Activated CD8-positive, alpha-beta T cell treated with anti-CD3 and anti-CD28 coated beads, Interleukin-2, amount 10 ng/mL, durations not matched to agents 7 days and 5 days (primary cell): ENCODE data around the gene PMIS2. TPM values are rescaled to one million over a fixed set of nuclear protein-coding genes. Genes with fewer than 3 reads are reported as not detected.

Source experiments
- ATAC-seq: fragments of 150-1000 bp; cut with Tn5 transposase; one replicate; pipeline ENCODE4 v1.10.0; 2021; ENCODE audit warnings: moderate library complexity
- CTCF ChIA-PET: fragments of 350-600 bp; sonication (Branson Sonifier 250); formaldehyde crosslinking; loops from one replicate; lab custom pipeline; 2021; ENCODE audit warnings: antibody characterized with exemption; lab: Charles Lee
- POLR2A ChIA-PET: fragments of 350-600 bp; sonication (Branson Sonifier 250); formaldehyde crosslinking; loops from one replicate; lab custom pipeline; 2021; ENCODE audit warnings: antibody characterized with exemption; lab: Charles Lee
- DNase-seq: peaks from one replicate; pipeline ENCODE4 v3.0.0-alpha.2; 2020
- H3K27ac Mint-ChIP-seq: one replicate; pipeline ENCODE4 v1.8.0; 2021; ENCODE audit warnings: mild to moderate bottlenecking, mixed read lengths
- H3K27me3 Mint-ChIP-seq: one replicate; pipeline ENCODE4 v1.8.0; 2021; ENCODE audit warnings: low read depth, mixed read lengths
- H3K36me3 Mint-ChIP-seq: one replicate; pipeline ENCODE4 v1.8.0; 2021; ENCODE audit warnings: low read depth, mixed read lengths
- H3K4me1 Mint-ChIP-seq: one replicate; pipeline ENCODE4 v1.8.0; 2021; ENCODE audit warnings: low read depth, mixed read lengths
- H3K4me3 Mint-ChIP-seq: one replicate; pipeline ENCODE4 v1.8.0; 2021; ENCODE audit warnings: mild to moderate bottlenecking, mixed read lengths
- H3K9me3 Mint-ChIP-seq: one replicate; pipeline ENCODE4 v1.8.0; 2022; ENCODE audit warnings: mixed read lengths; ENCODE audit not compliant: insufficient read depth
- total RNA-seq, 2 experiments: library from RNA; stranded (reverse); gene quantifications; one replicate each; pipeline ENCODE4 v1.2.3, GENCODE V29; 2021

PMIS2 gene
- total RNA-seq, 2 experiments from 2014 or later: not detected

DNA sequence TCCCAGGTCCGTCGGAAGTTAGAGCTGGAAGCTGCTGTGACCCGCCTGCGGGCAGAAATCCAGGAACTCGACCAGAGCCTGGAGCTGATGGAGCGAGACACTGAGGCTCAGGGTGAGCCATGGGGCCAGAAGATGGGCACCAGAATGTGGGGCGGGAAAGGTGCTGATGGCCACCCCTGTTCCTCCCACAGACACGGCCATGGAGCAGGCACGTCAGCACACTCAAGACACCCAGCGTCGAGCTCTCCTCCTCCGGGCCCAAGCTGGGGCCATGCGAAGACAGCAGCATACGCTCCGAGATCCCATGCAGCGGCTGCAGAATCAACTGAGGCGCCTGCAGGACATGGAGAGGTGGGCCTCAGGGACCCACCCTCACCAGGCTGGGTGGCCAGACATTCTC is 29.1 kb downstream of the PMIS2 start:
- H3K27me3 Mint-ChIP-seq: no peaks in the 10 kb centered on the region
- H3K36me3 Mint-ChIP-seq: peaks cover 11% of the 10 kb centered on the region
- peaks cover 33% of the 10 kb centered on the region for H3K4me1 Mint-ChIP-seq
- no peak overlapping the region for H3K27ac Mint-ChIP-seq
- H3K4me3 Mint-ChIP-seq: no peak overlapping the region
- DNase-seq (no peak), ATAC-seq (no peak)
- H3K9me3 Mint-ChIP-seq: no peaks in the 10 kb centered on the region
- ChIA-PET CTCF (no interaction called here), POLR2A (no interaction called here)

DNA sequence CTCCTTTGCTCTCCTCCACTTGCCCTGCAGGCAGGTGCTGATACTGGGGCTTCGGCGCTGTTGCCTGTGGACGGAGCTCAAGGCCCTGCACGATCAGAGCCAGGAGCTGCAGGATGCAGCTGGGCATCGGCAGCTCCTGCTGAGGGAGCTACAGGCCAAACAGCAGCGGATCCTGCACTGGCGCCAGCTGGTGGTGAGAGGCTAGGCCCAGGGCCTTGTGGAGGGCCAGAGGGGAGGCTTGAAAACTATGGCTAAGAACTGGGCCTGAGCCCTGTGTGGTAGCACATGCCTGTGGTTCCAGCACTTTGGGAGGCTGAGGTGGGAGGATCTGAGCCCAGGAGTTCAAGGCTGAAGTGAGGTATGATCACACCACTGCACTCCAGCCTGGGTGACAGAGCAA is 32.9 kb downstream of the PMIS2 start:
- POLR2A ChIA-PET: no interaction called here

DNA sequence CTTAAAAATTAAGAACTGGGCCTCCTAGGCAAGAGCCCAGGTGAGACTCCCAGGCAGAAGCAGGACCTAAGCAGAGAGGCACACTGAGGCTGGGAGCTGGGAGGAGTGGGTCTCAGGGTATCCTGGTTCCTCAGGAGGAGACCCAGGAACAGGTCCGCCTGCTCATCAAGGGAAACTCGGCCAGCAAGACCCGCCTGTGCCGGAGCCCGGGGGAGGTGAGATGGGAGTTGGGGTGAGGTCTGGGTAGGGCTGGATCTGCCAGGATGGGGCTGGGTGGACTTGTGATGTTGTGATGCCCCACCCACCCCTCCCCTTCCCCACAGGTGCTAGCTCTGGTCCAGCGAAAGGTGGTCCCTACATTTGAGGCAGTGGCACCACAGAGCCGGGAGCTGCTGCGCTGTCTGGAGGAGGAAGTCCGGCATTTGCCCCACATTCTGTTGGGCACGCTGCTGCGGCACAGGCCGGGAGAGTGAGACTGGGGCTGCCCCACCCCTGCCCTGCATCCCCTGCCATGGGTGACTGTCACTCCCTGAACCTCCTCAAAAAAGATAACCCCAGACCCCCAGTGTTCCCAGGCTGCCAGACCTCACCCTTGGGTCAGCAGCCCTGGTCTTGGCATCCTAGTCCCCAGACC is 33.4 kb downstream of the PMIS2 start:
- no peak overlapping the region for H3K27ac Mint-ChIP-seq
- H3K4me1 Mint-ChIP-seq: peaks cover 2% of the 10 kb centered on the region
- POLR2A ChIA-PET: no interaction called here
- DNase-seq: no peak
- H3K27me3 Mint-ChIP-seq: no peaks in the 10 kb centered on the region
- peaks cover 25% of the 10 kb centered on the region for H3K36me3 Mint-ChIP-seq
- CTCF ChIA-PET: interaction anchor here (1.0 kb wide), 1 partner anchor 71 kb away, joined by 3 read pairs; no protein-coding TSS in a partner anchor
- H3K9me3 Mint-ChIP-seq: no peaks in the 10 kb centered on the region
- H3K4me3 Mint-ChIP-seq: no peak overlapping the region
- no peak for ATAC-seq

More for the DNA sequence above, 32.9 kb downstream of the PMIS2 start:
- H3K27me3 Mint-ChIP-seq: no peaks in the 10 kb centered on the region
- ATAC-seq (no peak), DNase-seq (no peak)
- no peaks in the 10 kb centered on the region for H3K9me3 Mint-ChIP-seq
- peaks cover 25% of the 10 kb centered on the region for H3K36me3 Mint-ChIP-seq
- no peak overlapping the region for H3K4me3 Mint-ChIP-seq
- CTCF ChIA-PET: interaction anchor here (1.0 kb wide), 1 partner anchor 70 kb away, joined by 3 read pairs; no protein-coding TSS in a partner anchor
- no peak overlapping the region for H3K27ac Mint-ChIP-seq
- peaks cover 5% of the 10 kb centered on the region for H3K4me1 Mint-ChIP-seq

DNA sequence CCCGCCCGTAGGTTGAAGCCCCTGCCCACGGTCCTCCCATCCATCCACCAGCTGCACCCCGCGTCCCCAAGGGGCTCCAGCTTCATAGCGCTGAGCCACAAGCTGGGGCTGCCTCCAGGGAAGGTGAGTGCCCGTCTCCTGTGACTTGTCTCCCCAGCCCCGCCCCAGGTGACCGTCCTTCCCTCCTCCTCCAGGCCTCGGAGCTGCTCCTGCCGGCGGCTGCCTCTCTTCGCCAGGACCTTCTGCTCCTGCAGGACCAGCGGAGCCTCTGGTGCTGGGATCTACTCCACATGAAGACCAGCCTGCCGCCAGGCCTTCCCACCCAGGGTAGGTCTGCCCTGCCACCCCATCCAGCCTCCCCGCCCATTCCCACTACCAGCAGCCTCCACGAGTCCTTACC is 34.0 kb downstream of the PMIS2 start:
- Mint-ChIP-seq H3K27ac (no peak overlapping the region), H3K4me3 (no peak overlapping the region)
- CTCF ChIA-PET: no interaction called here

DNA sequence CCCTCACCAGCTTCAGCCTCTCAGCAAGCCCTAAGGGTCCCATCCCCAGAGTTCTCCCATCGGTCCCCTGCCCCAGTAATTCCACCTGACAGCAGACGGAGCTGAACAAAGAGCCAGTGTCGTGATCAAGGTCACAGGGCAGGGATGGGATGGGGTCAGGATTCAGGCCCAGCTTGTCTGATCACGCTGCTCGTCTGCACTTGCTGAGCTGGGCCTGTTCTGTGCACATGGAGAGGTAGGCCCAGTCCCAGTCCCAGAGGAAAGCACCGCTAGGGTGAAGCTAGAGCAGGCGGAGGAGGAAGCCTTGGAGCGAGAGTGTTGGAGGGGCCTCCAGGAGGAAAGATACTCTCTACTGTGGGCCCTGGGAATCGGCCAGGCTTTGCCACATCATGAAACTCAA is 35.7 kb downstream of the PMIS2 start:
- DNase-seq (no peak), ATAC-seq (no peak)
- POLR2A ChIA-PET: interaction anchor here (0.8 kb wide), 2 partner anchors 9 kb away, joined by 3 read pairs; partner anchors contain the start of gene HAUS5
- Mint-ChIP-seq H3K36me3 (peaks cover 23% of the 10 kb centered on the region), H3K27ac (peak overlapping the region; percentile 53), H3K4me3 (no peak overlapping the region), H3K4me1 (no peaks in the 10 kb centered on the region), H3K9me3 (no peaks in the 10 kb centered on the region), H3K27me3 (no peaks in the 10 kb centered on the region)
- CTCF ChIA-PET: no interaction called here

More for the DNA sequence above, 34.0 kb downstream of the PMIS2 start:
- Mint-ChIP-seq H3K4me1 (no peaks in the 10 kb centered on the region), H3K9me3 (no peaks in the 10 kb centered on the region), H3K27me3 (no peaks in the 10 kb centered on the region), H3K36me3 (peaks cover 26% of the 10 kb centered on the region)
- no peak for ATAC-seq
- POLR2A ChIA-PET: no interaction called here
- no peak for DNase-seq

DNA sequence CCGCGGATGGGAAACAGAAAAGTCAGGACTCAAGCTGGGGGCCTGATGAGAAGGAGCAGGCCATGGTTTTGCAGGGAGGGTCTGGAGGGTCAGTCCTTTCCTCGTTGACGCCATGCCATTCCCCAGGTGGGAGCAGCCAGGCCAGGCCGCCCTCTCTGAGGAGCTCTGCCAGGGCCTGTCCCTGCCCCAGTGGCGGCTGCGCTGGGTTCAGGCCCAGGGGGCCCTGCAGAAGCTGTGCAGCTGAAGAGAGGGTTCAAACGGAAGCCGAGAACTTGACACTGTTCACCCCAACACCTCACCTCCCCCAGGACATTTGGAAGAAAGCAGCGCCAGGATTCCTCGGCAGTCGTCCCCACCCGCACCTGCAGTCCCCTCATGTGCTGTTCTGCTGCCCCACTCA is 36.8 kb downstream of the PMIS2 start:
- DNase-seq (no peak), ATAC-seq (no peak)
- H3K4me1 Mint-ChIP-seq: no peaks in the 10 kb centered on the region
- ChIA-PET POLR2A (interaction anchor here (0.8 to 1.9 kb wide), 2 partner anchors 10 kb away, joined by 3 to 5 read pairs; partner anchors contain the start of gene HAUS5), CTCF (no interaction called here)
- no peaks in the 10 kb centered on the region for H3K27me3 Mint-ChIP-seq
- H3K27ac Mint-ChIP-seq: no peak overlapping the region
- no peaks in the 10 kb centered on the region for H3K9me3 Mint-ChIP-seq
- peaks cover 20% of the 10 kb centered on the region for H3K36me3 Mint-ChIP-seq
- no peak overlapping the region for H3K4me3 Mint-ChIP-seq

DNA sequence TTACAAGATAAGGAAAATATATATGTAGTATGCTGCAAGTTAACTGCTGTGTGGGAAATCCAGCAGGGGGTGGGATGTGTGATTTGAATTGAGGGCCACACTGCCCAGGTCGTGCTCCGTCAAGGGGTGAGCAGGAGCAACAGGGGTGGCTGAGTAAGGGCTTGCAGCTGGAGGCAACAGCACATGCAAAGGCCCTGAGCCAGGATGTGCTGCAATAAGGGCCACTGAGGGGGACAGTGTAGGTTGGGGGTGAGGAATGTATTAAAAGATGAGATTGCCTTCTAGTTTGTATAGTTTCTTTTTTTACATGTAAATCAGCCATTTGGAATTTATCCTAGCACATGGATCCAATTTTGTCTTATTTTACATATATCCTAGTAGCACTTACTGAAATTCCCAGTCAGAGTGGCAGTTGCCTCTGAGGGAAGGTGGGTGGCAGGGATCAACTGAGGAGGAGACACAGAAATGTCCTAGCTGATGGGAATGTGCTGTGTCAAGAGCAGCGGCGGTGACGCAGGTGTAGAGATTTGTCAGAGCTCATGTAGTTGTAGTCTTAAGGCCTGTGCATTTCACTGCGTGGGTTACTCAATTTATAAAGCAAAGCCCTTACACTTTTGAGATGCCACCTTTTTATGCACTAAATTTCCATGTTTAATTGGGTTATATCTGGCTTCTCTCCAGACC is 37.5 kb downstream of the PMIS2 start:
- ChIA-PET POLR2A (interaction anchor here (1.9 kb wide), 1 partner anchor 10 kb away, joined by 5 read pairs; the partner anchor contains the start of gene HAUS5), CTCF (interaction anchor here (1.2 kb wide), 2 partner anchors 10 to 75 kb away, joined by 3 to 4 read pairs; no protein-coding TSS in a partner anchor)
- ATAC-seq: no peak
- Mint-ChIP-seq H3K27me3 (no peaks in the 10 kb centered on the region), H3K9me3 (no peaks in the 10 kb centered on the region), H3K36me3 (peaks cover 20% of the 10 kb centered on the region), H3K27ac (peak overlapping the region; percentile 26), H3K4me3 (no peak overlapping the region), H3K4me1 (peaks cover 4% of the 10 kb centered on the region)
- DNase-seq: no peak

DNA sequence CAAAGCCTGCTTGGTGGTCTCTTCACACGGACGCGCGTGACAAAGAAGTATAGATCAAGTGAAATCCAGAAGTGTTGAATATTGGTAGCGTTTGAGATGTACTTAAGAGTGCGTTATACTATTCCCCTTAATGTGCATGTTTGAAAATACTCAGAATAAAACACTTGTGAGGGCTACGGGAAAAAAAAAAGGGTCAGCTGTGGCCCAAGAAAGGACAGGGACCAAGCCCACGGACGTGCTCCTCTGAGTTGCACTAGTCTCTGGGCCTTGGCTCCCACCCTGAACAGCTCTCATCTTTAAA is 42.2 kb downstream of the PMIS2 start:
- Mint-ChIP-seq H3K9me3 (no peaks in the 10 kb centered on the region), H3K27me3 (no peaks in the 10 kb centered on the region), H3K4me1 (peaks cover 22% of the 10 kb centered on the region), H3K4me3 (peak overlapping the region; percentile 93), H3K27ac (peak overlapping the region; percentile 96), H3K36me3 (peaks cover 39% of the 10 kb centered on the region)
- ChIA-PET POLR2A (interaction anchor here (0.7 kb wide), 1 partner anchor 20 kb away, joined by 3 read pairs; the partner anchor contains the start of gene COX6B1), CTCF (no interaction called here)
- ATAC-seq (no peak), DNase-seq (no peak)

DNA sequence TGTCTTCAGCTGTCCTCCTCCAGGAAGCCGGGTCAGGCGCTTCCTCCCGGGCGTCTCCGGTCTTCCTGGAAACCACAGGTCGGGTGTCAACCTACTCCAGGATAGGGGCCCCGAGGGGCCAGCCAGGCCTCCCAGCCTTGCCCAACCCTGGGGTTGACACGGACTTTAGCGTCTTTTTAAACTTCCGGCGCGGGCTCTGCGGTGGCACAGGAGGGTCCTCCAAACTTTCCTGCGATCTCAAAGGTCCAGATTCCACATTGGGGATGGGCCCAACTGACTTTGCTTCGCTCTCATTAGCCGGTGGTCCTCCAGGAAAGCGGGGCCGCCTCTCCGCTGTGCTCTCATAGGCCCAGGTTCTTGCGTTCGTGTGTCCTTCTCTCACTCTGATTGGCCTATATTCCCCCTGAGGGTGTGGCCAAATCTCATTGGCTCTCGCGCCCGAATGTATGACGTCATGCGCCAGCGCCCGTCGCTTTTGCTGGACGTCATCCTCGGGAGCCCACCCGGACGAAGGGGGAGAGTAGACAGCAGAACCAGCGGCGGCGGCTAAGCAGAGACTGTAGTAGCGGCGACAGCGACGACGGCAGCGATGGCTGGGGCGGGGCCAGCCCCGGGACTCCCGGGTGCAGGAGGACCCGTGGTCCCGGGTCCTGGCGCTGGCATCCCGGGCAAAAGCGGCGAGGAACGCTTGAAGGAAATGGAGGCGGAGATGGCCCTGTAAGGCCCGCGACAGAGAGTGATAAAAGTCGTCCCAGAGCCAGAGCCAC is 42.8 kb downstream of the PMIS2 start, which contains the start of gene RBM42:
Gene RBM42, plus strand, starts transcription at position 472 of the 767 bp plus-strand sequence. Its CDS starts 118 bp downstream, at position 590.
- ChIA-PET POLR2A (interaction anchor here (0.7 kb wide), 1 partner anchor 19 kb away, joined by 3 read pairs; the partner anchor contains the start of gene COX6B1), CTCF (no interaction called here)
- H3K9me3 Mint-ChIP-seq: no peaks in the 10 kb centered on the region
- H3K4me1 Mint-ChIP-seq: peaks cover 22% of the 10 kb centered on the region
- H3K27ac Mint-ChIP-seq: peak within 1 kb of the TSS; percentile 96
- ATAC-seq (peak; percentile 100), DNase-seq (peak; percentile 99)
- no peaks in the 10 kb centered on the region for H3K27me3 Mint-ChIP-seq
- H3K36me3 Mint-ChIP-seq: peaks cover 40% of the 10 kb centered on the region
- H3K4me3 Mint-ChIP-seq: peak within 1 kb of the TSS; percentile 93

DNA sequence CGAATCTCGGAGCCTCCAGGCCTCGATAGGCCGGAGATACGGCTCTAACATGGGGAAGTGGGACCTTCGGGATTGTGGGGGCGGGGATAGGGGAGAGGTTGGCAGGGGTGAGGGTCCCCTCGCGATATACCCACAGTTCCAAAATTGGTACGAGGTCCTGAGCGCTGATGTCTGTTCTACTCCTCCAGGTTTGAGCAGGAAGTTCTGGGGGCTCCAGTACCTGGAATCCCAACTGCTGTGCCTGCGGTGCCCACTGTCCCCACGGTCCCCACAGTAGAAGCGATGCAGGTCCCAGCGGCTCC is 43.3 kb downstream of the PMIS2 start:
- Mint-ChIP-seq H3K36me3 (peaks cover 43% of the 10 kb centered on the region), H3K9me3 (no peaks in the 10 kb centered on the region), H3K27ac (peak overlapping the region; percentile 96), H3K4me3 (peak overlapping the region; percentile 93), H3K27me3 (no peaks in the 10 kb centered on the region), H3K4me1 (peaks cover 22% of the 10 kb centered on the region)
- ATAC-seq: no peak
- ChIA-PET CTCF (interaction anchor here (3.6 kb wide), 1 partner anchor 14 kb away, joined by 10 read pairs; the partner anchor contains the start of gene ETV2), POLR2A (interaction anchor here (0.7 to 0.8 kb wide), 2 partner anchors 15 to 17 kb away, joined by 3 read pairs; partner anchors contain the start of gene HAUS5)
- DNase-seq: no peak

DNA sequence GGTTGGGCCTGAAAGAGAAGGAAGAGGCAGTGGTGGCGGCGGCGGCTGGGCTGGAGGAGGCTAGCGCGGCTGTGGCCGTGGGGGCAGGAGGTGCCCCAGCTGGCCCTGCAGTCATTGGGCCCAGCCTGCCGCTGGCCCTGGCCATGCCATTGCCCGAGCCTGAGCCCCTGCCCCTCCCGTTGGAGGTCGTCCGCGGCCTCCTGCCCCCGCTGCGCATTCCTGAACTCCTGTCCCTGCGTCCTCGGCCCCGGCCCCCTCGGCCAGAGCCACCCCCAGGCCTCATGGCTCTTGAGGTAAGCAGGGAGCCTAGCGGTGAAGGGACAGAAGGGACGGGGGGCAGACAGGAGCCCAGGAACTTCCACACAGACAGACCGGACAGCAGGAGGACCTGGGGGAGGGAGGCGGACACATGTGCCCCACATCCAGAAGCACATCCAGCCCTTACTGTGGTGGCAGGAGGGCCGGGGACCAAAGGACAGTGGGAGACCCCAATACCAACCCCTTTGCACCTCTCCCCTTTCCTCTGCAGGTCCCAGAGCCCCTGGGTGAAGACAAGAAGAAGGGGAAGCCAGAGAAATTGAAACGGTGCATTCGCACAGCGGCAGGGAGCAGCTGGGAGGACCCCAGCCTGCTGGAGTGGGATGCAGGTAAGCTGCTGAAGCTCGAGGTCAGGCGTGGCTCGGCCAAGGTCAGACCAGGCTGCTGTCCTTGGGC is 47.9 kb downstream of the PMIS2 start:
- no peak for ATAC-seq
- Mint-ChIP-seq H3K4me1 (peaks cover 16% of the 10 kb centered on the region), H3K4me3 (no peak overlapping the region), H3K27me3 (no peaks in the 10 kb centered on the region), H3K9me3 (no peaks in the 10 kb centered on the region), H3K27ac (no peak overlapping the region), H3K36me3 (peaks cover 59% of the 10 kb centered on the region)
- DNase-seq: no peak
- POLR2A ChIA-PET: no interaction called here
- CTCF ChIA-PET: no interaction called here
